ENCODE results near the gene GRM8. TPM values are rescaled to one million over a fixed set of nuclear protein-coding genes. Genes with fewer than 3 reads are reported as not detected.

Gene GRM8
- polyA plus RNA-seq, 1 donor from 2014 or later: 1.5 TPM

- Histone ChIP-seq H3K4me2 (ENCODE audit: low read length) (no peak overlapping the region), H3K36me3 (ENCODE audit: insufficient read depth, low read length) (no peaks in the 10 kb centered on the region), H3K27me3 (ENCODE audit: insufficient read depth, low read depth, low read length) (no peaks in the 10 kb centered on the region), H3K79me2 (replicated peaks; ENCODE audit: insufficient read depth, low read length) (no peaks in the 10 kb centered on the region), H3K27ac (ENCODE audit: low read length) (no peak overlapping the region), H2AFZ (ENCODE audit: low read depth, low read length) (no peak overlapping the region), H3K4me3 (ENCODE audit: low read length) (no peak overlapping the region), H3K9ac (ENCODE audit: low read length) (no peak overlapping the region), H3F3A (ENCODE audit: insufficient read depth, low read length, poor library complexity, severe bottlenecking) (no peaks in the 10 kb centered on the region), H3K9me2 (ENCODE audit: insufficient read depth, low read length) (no peaks in the 10 kb centered on the region), H4K20me1 (ENCODE audit: insufficient read depth) (no peaks in the 10 kb centered on the region), H3K9me3 (ENCODE audit: low read length) (no peaks in the 10 kb centered on the region)
- TF ChIP-seq, protein P1, sequence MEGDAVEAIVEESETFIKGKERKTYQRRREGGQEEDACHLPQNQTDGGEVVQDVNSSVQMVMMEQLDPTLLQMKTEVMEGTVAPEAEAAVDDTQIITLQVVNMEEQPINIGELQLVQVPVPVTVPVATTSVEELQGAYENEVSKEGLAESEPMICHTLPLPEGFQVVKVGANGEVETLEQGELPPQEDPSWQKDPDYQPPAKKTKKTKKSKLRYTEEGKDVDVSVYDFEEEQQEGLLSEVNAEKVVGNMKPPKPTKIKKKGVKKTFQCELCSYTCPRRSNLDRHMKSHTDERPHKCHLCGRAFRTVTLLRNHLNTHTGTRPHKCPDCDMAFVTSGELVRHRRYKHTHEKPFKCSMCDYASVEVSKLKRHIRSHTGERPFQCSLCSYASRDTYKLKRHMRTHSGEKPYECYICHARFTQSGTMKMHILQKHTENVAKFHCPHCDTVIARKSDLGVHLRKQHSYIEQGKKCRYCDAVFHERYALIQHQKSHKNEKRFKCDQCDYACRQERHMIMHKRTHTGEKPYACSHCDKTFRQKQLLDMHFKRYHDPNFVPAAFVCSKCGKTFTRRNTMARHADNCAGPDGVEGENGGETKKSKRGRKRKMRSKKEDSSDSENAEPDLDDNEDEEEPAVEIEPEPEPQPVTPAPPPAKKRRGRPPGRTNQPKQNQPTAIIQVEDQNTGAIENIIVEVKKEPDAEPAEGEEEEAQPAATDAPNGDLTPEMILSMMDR (IDR thresholded peaks at IDR 0.05; ENCODE audit: poor library complexity, severe bottlenecking): no peak
- TF ChIP-seq TAF1 (IDR thresholded peaks at IDR 0.05; ENCODE audit: low read depth): no peak
- no peak for TF ChIP-seq REST (IDR thresholded peaks at IDR 0.05; ENCODE audit: borderline replicate concordance)
- TF ChIP-seq MXI1 (conservative IDR thresholded peaks at IDR 0.05; ENCODE audit: poor library complexity, severe bottlenecking): no peak
- TF ChIP-seq EP300 (conservative IDR thresholded peaks at IDR 0.05; ENCODE audit: poor library complexity, severe bottlenecking): no peak
- no peak for TF ChIP-seq SMC3 (conservative IDR thresholded peaks at IDR 0.05; ENCODE audit: poor library complexity)
- no peak for TF ChIP-seq POLR2AphosphoS5 (IDR thresholded peaks at IDR 0.05)
- TF ChIP-seq RAD21 (conservative IDR thresholded peaks at IDR 0.05): no peak
- TF ChIP-seq EZH2 (IDR thresholded peaks at IDR 0.05; ENCODE audit: borderline replicate concordance, insufficient read depth, low read length, poor library complexity, severe bottlenecking): no peak
These were observed 299.3 kb downstream of the GRM8 start for GRCh38 chr7:126953461-126953860.

GRCh38 chr7:126948664-126949063 is 304.1 kb downstream of the GRM8 start:
- H3K27ac ChIP-seq (ENCODE audit: low read length): no peak overlapping the region
- H3K9ac ChIP-seq (ENCODE audit: low read length): no peak overlapping the region
- no peaks in the 10 kb centered on the region for H3F3A ChIP-seq (ENCODE audit: insufficient read depth, low read length, poor library complexity, severe bottlenecking)
- no peak overlapping the region for H2AFZ ChIP-seq (ENCODE audit: low read depth, low read length)
- no peak overlapping the region for H3K4me2 ChIP-seq (ENCODE audit: low read length)
- no peaks in the 10 kb centered on the region for H3K9me2 ChIP-seq (ENCODE audit: insufficient read depth, low read length)
- TF ChIP-seq, protein P1 (IDR thresholded peaks at IDR 0.05; ENCODE audit: poor library complexity, severe bottlenecking): no peak
- no peak for TF ChIP-seq EP300 (conservative IDR thresholded peaks at IDR 0.05; ENCODE audit: poor library complexity, severe bottlenecking)
- no peak for TF ChIP-seq SMC3 (conservative IDR thresholded peaks at IDR 0.05; ENCODE audit: poor library complexity)
- no peak for TF ChIP-seq REST (IDR thresholded peaks at IDR 0.05; ENCODE audit: borderline replicate concordance)
- TF ChIP-seq POLR2AphosphoS5 (IDR thresholded peaks at IDR 0.05): no peak
- TF ChIP-seq MXI1 (conservative IDR thresholded peaks at IDR 0.05; ENCODE audit: poor library complexity, severe bottlenecking): no peak
- no peak for TF ChIP-seq TAF1 (IDR thresholded peaks at IDR 0.05; ENCODE audit: low read depth)
- no peak for TF ChIP-seq EZH2 (IDR thresholded peaks at IDR 0.05; ENCODE audit: borderline replicate concordance, insufficient read depth, low read length, poor library complexity, severe bottlenecking)
- no peak for TF ChIP-seq RAD21 (conservative IDR thresholded peaks at IDR 0.05)
- no peaks in the 10 kb centered on the region for H3K9me3 ChIP-seq (ENCODE audit: low read length)
- H4K20me1 ChIP-seq (ENCODE audit: insufficient read depth): no peaks in the 10 kb centered on the region
- H3K36me3 ChIP-seq (ENCODE audit: insufficient read depth, low read length): no peaks in the 10 kb centered on the region
- H3K4me3 ChIP-seq (ENCODE audit: low read length): no peak overlapping the region
- no peaks in the 10 kb centered on the region for H3K27me3 ChIP-seq (ENCODE audit: insufficient read depth, low read depth, low read length)
- no peaks in the 10 kb centered on the region for H3K79me2 ChIP-seq (replicated peaks; ENCODE audit: insufficient read depth, low read length)

All from neural cell (in vitro differentiated cells).